DMS 273 treated with DMSO at 0.1 percent for 48 hours (cell line): ENCODE results near the gene ASPSCR1.
"Not testable (repeated sequence)": the region's sequence is repeated elsewhere in the genome, so short reads cannot be mapped to it uniquely, and the experiment has no call there.

Experiments
- DNase-seq: peaks from one replicate; lab custom pipeline; 2025; lab: John Stamatoyannopoulos, UW

The ASPSCR1 gene

DNA sequence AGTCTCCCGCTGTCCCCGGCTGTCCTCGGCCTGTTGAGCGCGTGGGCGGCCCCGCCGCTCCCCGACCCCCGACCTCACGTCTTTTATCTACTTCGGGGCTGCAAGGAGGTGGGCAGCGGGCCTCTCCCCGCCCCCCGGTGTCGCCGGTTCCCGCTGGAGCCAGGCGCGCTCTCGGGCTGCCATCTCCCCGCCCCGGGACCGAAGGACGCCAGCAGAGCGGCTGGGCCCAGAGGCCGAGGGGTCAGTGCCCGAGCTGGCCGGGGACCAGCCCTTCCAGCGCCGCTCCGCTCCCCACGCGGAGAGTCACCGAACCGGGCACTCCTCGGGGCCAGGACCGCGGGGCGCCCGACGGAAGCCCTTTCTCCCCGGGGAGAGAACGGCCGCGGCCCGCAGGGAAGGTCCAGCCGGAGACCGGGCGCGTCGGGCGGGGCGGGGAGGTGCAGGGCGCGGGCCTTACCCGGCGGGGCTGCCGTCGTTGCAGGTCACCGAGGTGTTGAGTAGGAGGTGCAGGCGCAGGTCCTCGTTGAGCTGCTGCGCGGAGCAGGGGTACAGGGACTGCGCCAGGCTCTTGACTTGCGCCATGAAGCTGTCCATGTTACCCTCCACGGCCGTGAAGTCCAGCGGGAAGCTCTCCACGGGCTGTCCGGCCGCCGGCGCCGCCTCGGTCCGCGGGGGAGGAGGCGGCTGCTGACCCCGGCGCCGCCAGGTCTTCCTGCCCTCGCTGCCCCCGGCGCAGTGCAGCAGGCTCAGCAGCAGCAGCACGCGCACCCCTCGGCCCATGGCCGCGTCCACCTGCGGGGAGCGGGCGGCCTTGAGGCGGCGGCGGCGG, 17.1 kb upstream of the ASPSCR1 start:
- DNase-seq: no peak

DNA sequence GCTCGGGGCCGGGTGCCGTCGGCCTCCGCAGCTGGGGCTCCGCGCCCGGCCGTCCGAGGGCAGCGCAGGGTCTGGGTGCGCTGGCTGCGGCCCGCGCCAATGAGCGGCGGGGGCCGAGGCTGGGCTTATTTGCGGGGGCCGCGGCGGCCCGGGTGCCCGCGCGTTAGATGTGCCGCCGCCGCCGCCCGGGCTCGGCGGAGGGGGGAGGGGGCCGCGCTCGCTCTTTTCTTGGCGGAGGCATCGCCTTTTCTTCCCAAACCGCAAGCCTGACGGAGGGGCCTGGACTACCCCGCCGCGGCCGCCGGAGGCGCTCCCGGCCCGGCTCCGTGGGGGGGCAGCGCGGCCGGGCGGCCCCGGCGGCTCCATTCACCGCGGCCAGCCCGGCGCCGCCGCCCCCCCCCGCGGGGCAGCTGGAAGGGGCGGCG, 16.3 kb upstream of the ASPSCR1 start, which contains the start of gene NOTUM:
TSS of gene NOTUM (minus strand) at position 101 of the 425 bp plus-strand sequence. CDS start 278 bp downstream, outside the sequence.
- no peak for DNase-seq

DNA sequence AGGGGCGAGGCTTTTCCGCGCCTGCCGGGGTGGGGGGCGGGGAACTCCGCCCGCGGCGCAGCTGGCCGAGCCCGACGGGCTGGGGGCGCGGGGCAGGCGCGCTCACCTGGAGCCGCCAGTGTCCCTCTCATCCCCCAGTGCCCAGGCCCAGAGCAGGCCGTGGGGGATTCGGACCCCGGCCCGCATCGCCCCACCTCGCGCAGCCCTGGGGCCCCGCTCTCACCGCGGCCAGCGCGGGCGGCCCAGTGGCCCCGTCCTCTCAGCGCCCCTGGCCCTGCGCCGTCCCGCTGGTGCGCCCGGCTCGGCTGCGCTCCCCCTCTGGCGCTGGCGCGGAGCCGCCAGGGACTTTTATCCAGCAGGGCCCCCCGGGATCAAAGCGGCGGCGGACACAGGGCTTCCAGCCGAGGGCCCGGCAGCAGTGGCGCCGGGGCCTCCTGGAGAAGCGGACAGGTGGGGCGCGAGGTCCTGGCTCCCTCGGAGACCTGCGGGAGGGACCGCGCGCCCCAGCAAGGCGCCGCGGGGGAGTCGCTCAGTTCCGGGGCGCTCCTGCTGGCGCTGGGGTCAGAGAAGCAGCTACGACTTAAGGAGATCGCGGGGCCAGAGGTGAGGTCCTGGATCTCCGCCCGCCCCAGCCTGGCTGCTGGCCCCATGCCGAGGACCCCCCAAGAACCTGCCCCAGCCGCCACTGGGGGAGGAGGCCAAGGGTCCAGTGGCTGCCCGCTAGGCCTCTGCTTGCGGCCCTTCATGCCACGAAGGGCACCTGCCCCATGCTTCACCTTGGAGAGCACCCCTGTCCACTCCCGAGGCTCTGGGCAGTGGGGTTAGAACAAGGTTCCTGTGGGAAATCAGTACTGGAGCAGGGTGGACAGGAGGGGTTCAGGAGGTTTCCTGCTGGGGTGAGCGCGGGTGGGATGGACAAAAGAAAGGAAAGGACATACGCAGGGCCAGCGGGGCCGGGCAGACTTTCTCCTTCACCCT, 15.6 kb upstream of the ASPSCR1 start:
- no peak for DNase-seq

DNA sequence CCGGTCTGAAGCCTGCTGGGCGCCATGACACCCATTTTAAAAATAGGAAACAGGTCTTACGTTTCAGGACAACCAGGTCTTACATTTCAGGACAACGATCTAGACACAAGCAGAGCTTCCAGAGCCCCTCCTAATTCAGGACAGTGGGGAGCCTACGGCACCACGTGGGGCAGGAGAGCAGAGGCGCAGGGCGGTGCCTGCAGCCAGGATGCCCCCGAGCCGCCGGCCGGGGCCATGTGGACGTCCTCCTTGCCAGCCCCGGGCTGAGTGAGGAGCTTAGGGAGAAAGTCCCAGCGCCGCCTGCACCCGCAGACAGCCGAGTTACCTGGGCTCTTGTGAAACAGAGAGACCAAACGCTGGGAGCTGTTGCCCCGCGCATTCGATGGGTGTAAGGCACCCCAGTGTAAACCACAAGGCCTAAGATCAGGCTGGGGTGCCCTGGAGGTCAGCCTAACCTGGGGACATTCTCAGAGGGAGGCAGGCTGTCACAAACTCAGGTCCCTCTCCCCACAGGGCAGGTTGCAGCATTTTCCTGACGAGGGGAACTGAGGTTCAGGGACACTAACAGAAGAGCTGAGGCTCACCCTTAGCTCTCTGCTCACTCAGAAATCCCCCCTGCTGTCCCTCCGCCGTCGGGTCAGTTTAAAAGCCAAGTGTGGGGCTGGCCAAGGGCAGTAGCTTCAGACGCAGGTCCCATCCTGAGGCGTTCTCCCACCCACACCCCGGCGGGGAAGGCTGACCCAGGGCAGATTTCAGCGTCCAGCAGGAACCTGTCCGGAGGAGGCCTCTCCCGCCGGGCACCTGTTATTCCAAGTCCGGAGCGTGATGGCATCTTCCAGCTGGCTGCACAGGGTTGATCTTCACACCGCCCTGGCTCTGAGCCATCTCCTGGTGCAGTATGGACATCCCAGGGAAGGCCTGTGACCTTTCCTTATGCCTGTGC, 14.7 kb upstream of the ASPSCR1 start:
- DNase-seq: no peak

DNA sequence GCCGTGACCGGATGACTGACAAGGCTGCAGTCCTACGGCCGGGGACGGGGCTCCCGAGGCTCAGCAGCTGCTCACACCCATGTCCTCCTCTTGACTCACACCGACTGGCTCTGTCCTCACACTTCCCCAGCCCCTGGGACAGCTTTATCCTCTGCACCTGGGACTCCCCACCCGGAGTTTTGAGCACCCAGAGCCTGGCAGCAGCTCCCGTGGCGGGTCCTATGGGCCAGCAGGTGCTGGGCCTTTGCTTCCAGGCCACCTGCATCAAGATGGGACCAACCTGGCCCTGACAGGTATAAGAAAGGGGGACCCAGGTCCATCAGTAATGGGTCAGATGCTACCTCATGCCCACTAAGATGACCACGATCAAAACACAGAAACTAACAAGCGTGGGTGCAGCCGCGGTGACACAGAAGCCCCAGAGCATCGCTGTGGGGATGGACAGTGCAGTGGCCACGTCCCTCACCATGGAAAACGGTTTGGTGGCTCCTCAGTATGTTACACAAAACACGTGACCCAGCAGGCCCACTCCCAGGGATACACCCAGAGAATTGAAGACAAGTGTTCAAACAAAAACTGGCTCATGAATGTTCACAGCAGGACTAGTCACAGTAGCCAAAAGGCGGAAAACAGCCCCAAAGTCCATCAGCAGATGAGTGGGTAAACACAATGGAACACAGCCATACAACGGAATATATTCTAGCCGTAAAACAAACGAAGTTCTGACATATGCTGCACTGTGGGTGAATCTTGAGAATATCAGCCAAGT, 13.2 kb upstream of the ASPSCR1 start:
- DNase-seq: no peak

DNA sequence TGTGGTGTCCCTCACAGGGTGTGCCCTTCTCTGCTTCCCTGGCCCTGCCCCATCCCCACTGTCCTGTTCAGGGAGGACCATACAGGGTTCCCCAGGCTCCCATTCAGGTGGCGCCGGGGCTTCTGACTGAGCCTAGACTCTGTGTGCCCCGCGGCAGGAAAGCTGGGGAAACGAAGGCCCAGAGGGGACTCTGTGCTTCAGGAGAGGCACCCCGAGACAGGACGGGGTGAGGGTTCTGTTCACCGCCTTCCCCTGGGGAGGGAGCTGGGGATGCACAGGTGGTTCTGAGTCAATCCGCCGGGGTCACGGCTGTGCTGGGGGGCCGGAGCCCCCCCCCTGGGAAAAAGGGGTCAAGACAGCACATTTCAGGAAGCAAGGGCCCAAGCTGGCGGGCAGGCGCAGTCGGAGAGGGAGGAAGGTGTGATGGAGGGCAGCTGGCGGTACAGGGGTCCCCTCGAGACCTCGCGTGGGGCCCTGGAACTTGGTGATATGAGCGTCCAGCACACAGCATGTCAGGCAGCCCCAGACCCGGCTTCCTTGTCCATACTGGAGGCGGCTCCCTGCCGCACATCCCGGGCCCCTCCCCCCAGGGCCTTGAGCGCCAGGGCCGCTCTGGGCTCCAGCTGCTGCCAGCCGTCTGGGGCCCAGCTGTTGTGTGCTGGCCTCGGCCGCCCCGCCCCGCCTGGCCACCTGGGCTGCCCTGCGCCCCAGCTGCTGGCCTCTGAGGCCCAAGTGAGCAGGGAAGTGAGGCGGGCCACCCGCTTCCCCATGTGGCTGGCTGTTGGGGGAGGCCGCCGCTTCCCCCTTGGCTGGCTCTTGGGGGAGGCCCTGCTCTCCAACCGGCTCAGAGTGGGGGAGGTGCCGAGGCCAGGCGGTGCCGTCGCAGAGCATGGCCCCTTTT, 10.8 kb upstream of the ASPSCR1 start:
- DNase-seq: peak; percentile 56

DNA sequence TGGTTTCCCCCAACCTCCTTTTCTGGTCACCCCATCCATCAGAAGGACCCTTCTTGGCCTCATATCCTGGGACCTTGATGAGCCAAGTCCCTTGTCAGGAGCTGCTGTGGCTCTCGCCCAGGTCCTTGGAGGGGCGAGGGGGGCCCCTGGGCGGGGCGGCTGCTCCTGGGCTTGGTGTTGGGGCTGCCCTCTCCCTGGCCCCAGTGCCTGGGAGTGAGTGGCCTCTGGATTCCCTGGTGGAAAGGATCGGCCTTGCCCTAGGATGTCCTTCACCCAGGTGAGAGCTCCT, 10.2 kb upstream of the ASPSCR1 start:
- no peak for DNase-seq

DNA sequence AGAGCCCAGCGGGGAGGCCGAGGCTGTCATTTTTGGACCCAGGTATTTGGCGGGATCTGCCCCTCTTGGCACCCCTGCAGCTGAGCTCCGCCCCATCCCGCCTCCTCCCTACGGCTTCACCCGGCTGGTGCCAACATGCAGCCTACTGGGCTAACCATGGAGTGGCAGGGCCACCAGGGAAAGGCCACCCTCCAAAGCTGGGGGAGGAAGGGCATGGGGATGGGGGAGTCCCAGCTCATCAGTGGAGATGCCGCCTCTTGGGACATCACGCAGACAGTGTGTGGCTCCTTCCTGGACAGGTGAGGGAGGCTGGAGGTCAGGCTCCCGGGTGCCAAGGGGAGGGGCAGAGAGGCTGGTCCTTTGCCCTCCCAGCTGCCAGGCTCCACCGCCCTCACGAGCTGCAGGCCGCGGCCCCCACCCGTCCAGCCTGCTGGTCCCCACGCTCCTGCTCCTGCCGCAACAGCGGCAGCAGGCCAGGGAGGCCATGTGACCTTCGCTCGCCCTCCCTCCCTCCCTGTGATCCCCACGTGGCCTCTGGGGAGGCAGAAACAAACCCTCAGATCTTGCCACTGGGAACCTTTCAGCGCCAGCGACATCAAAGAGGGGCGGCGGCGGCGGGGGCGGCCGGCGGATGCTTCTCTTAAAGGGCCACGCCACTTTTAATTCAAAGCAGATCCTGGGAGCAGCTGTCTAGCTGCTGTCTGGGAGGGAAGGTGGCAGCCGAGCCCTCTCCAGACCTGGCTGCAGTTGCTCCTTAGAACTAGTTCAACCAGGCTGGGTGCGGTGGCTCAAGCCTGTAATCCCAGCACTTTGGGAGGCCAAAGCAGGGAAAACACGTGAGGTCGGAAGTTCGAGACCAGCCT, 9.7 kb upstream of the ASPSCR1 start:
- DNase-seq: peak; percentile 61

DNA sequence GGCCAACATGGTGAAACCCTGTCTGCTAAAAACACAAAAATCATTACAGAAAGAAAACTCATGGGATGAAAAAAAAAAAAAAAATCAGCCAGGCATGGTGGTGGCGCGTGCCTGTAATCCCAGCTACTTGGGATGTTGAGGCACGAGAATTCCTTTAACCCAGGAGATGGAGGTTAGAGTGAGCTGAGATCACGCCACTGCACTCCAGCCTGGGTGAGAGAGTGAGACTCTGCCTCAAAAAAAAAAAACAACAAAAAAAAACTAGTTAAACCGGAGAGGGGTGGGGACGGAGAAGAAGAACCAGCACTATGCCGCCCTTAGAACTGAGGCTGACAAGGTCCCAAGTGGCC, 9.1 kb upstream of the ASPSCR1 start:
- DNase-seq: no peak

DNA sequence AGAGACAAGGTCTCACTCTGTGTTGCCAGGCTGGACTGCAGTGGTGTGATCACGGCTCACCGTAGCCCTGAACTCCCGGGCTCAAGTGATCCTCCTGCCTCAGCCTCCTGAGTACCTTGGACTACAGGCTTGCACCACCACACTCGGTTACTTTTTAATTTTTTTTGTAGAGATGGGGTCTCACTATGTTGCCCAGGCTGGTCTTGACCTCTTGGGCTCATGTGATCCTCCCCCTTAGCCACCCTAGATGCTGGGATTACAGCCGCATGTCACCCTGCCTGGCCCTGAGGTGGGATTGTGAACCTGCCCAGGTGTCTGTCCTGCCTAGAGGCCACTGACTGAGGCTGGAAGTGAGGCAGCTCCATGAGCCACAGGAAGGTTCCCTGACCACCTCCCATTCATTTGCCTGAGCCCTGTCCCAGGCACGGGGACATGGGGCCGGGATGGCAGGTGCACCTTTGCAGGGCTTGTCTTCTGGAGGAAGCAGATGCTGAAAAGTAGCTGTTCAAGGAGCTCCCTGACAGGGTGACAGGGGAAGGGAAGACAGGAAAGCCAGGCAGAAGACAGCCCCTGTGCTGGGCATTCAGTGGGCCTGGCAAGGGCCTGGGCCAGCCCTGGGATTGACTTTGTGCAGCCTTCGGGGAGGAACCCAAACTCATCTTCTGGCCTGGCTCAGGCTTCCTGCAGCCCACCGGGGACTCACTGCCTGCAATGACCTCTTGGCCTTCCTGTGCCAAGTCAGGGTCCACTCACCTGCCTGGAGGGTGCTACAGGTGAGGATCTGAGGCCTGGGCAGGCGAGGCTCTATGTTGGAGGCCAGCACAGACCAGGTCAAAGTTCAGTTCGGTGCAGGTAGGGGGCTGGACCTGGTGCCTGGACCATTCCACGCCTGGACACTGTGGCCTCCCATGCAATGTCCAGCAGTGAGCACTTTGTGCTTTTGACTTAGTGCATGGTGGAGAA, 8.3 kb upstream of the ASPSCR1 start:
- no peak for DNase-seq

DNA sequence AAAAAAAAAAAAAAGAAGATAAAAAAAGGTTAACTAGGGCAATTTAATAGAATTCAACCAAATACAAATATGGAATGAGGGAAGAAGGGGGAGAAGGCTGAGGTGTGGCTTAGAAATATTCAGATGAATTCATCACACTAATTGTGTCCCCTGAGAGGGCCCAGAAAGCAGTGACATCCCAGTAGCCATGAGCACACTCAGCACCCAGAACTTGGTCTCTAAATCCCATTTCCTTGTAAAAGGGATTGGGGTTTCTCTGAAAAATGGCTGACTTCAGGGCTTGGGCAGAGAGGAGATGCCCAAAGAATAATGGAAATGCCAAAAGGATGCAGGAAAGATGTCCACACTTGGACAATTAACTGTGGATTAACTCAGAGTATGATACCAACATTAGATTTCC, 4.0 kb upstream of the ASPSCR1 start:
- DNase-seq: no peak

DNA sequence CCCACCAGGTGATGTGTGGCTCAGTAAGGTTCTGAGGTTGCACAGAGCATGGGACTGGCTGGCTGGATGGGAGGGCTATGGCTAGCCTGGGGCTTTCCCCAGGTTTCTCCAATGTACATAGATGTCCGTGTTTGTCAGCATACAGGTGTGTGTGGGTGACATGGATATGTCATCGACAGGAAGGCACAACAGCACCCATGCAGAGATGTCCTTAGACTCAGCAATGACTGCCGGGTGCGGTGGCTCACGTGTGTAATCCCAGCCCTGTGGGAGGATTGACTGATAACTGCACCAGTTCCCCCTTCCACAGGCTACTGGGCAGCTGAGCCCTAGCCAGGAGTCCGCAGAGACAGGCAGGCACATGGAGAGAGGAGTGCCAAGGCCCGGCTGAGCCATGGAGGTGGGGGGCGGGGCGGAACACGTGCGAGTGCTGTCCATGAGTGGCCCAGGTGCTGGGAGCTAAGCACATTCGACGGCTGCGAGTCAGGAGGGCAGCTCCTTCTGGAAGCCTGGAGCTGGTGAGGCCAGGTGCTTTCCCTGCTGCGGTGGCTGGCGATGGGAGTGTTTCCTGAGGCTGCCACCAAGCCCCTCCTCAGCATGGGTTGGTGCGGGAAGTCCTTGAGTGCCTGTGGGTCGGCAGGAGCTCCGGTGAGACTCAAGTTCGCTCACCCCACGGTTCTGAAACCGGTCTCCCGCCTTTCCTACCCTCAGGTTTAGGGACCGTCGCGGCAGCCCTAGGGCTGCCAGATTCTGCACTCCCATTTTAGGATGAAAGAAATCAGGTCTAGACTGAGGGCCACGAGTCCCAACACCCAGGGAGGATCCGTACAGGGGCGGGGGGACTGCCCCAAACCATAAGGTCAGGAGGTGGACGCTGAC, 858 bp upstream of the ASPSCR1 start:
- DNase-seq: no peak

DNA sequence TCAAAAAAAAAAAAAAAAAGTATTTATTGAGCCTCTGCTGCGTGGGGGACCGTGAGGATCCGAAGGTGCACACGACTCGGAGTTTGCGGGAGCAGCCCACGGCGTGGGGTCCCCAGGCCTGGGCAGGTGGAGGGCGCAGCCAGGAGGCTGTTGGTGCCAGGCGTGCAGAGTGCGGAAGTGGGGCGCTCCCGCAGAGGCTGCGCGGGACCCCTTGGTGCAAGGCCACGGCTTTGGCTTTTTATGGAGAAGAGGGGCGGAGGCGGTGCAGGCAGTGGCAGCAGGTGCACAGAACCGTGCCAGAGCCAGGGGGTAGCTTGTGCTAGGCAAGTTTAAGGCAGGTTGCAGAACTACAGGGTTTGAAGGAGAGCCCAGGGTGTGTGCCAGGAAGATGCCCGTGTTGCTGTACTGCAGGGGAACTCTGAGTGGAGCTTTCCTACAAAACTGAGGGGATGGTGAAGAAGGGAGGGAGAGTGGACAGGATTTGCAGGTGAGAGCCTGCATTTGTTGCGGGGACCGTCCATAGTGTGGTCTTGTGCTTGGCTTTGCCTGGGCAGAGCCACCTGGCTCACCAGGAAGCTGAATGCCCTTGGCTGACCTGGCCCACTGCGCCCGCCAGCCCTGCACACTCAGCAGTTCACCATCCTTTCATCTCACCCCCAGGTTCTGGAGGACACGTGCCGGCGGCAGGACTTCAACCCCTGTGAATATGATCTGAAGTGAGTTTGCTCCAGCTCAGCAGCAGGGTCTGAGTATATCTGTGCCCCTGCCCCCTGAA, 1.3 kb downstream of the ASPSCR1 start:
- DNase-seq: no peak

DNA sequence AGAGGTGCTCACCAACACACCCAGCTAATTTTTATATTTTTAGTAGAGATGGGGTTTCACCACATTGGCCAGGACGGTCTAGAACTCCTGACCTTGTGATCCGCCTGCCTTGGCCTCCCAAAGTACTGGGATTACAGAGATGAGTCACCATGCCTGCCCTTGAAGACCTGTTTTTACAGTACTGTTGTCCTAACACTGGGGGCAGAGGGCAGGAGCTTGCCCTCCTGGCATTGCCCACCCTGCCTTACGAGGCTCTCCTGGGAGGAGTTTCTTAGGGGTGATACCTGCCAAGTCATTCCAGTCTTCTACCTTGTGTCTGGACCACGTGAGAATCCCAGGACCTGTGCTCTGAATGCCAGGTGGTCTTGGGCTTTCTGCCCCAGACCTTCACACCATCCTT, 2.7 kb downstream of the ASPSCR1 start:
- DNase-seq: no peak

DNA sequence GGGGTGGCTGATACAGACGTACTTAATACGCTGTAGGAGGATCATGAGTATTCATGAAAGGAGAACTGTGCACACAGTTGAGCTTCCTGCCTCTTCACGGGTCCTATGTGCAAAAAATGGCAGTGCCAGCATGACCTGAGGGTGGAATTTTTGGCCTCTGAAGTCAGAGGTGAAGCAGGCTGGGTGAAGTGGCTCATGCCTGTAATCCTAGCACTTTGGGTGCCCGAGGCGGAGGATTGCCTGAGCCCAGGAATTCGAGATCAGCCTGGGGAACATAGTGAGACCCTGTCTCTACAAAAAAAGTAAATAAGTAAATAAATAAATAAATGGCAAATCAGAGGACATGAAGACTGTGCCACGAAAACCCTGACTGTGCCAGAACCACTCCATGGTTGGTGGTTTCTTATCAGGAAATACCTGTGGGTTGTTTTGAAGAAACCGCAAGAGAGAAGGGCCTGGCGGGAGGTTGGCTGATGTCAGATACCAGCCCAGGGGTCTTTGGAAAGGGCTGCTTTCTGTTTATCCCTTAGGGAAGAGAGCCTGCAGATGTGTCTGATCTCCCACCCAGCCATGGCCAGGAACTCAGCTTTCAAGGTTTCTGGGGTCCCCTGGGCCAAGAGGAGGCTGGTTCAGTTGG, 3.4 kb downstream of the ASPSCR1 start:
- no peak for DNase-seq

DNA sequence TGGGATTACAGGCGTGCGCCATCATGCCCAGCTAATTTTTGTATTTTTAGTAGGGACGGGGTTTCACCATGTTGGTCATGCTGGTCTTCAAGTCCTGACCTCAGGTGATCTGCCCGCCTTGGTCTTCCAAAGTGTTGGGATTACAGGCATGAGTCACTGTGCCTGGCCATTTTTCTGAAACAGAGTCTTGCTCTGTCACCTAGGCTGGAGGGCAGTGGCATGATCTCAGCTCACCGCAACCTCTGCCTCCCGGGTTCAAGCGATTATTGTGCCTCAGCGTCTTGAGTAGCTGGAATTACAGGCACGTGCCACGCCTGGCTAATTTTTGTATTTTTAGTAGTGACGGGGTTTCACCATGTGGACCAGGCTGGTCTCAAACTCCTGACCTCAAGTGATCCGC, 4.1 kb downstream of the ASPSCR1 start:
- DNase-seq: not testable (repeated sequence)
